ENCODE measurements around the gene RALY.
A peak's percentile ranks its signal among the peaks of the same experiment; 100 is the strongest.

RALY gene

DNA sequence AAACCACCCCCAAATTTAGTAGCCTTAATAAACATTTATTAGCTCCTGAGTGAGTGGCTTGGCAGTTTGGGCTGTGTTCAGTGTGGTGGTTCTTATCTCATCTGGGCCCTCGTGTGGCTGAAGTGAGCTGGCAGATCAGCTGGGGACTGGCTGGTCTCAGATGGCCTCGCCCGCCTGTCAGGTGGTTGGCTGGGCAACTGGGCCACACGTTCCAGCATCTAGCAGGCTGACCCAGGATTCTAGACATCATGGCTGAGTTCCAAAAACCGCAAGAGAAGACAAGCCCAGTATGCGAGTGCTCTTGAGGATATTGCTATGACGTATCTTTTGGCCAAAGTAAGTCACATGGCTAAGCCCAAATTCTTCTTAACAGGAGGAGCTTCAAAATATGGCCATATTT is 89.4 kb downstream of the RALY start:
- peak overlapping the region; percentile 62 to 70 for H3K27ac ChIP-seq
- peak; percentile 86 for DNase-seq (ENCODE audit: low spot score)
- TF ChIP-seq, protein P1, sequence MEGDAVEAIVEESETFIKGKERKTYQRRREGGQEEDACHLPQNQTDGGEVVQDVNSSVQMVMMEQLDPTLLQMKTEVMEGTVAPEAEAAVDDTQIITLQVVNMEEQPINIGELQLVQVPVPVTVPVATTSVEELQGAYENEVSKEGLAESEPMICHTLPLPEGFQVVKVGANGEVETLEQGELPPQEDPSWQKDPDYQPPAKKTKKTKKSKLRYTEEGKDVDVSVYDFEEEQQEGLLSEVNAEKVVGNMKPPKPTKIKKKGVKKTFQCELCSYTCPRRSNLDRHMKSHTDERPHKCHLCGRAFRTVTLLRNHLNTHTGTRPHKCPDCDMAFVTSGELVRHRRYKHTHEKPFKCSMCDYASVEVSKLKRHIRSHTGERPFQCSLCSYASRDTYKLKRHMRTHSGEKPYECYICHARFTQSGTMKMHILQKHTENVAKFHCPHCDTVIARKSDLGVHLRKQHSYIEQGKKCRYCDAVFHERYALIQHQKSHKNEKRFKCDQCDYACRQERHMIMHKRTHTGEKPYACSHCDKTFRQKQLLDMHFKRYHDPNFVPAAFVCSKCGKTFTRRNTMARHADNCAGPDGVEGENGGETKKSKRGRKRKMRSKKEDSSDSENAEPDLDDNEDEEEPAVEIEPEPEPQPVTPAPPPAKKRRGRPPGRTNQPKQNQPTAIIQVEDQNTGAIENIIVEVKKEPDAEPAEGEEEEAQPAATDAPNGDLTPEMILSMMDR (IDR thresholded peaks at IDR 0.05), result no peak
- no peak overlapping the region for H3K4me3 ChIP-seq

DNA sequence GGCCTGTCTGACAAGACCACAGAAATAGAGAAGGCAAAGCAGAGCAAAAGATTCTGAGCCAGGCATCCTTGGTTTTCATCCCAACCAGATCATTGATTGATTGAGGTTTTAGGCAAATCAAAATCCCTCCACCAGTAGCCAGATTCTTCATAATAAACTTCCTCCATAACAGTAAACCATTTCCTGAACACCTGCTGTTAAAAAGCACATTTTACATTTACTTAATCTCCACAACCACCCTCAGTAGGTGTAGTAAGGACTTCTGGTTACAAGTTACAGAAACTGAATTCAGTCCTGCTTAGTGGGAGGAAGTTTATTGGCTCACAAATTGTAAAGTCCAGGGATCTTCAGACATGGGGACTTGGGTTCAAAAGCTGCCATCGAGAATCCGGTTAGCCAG is 90.1 kb downstream of the RALY start:
- peak overlapping the region; percentile 62 to 70 for H3K27ac ChIP-seq
- no peak overlapping the region for H3K4me3 ChIP-seq
- TF ChIP-seq, protein P1 (IDR thresholded peaks at IDR 0.05), result no peak
- no peak for DNase-seq (ENCODE audit: low spot score)

DNA sequence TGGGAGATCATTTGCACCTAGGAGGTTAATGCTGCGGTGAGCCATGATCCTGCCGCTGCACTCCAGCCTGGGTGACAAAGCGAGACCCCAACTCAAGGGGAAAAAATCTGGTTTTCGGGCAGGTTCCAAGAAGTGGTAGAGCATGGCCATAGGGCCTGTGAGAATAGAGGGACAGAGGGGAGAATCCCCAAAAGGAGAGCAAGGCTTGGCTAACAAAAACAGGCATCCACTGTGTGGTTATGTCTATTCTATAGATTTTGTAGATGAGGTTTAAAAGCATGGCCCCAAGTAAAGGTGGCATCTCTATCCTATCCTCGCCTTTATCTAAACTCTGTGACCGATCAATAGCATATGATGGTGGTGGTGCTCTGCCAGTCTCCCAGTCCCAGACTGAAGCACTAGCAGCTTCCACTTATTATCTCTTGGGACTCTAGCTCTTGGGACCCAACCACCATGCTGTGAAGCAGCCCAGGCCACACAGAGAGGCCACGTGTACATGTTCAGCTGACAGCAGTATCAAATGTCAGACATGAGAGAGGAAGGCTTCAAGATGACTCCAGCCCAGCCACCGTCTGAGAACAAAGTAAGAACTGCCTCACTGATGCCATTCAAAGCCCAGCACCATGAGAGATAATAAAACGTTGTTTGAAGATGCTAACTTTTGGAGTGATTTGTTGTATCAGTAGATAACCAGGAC is 90.7 kb downstream of the RALY start:
- Histone ChIP-seq H3K27ac (peak overlapping the region in 1 of 2 donors; percentile 70), H3K4me3 (no peak overlapping the region)
- TF ChIP-seq, protein P1 (IDR thresholded peaks at IDR 0.05), result no peak
- DNase-seq (ENCODE audit: low spot score), result no peak

DNA sequence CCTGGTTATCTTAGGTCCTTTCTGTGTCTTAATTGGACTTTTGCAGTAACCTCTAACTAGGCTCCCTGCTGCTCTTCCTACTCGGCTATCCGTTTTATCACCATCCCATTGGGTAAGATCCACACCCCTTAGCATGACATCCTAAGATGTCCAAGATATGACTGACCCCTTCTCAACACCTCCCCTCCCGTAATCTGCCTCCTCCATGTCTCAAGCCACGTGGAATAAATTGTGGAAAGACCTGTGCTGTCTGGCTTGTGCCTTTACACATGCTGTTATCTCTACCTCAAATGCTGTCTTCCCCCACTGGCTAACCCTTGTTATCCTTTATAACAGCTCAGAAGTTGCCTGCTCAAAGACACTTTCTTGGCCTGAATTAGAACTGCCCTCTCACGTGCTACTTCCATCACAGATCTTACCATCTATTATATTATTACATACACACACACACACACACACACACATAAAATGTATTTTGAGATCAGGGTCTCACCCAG is 91.9 kb downstream of the RALY start:
- no peak overlapping the region for H3K27ac ChIP-seq
- TF ChIP-seq, protein P1 (IDR thresholded peaks at IDR 0.05), result no peak
- no peak overlapping the region for H3K4me3 ChIP-seq
- DNase-seq (ENCODE audit: low spot score), result no peak

DNA sequence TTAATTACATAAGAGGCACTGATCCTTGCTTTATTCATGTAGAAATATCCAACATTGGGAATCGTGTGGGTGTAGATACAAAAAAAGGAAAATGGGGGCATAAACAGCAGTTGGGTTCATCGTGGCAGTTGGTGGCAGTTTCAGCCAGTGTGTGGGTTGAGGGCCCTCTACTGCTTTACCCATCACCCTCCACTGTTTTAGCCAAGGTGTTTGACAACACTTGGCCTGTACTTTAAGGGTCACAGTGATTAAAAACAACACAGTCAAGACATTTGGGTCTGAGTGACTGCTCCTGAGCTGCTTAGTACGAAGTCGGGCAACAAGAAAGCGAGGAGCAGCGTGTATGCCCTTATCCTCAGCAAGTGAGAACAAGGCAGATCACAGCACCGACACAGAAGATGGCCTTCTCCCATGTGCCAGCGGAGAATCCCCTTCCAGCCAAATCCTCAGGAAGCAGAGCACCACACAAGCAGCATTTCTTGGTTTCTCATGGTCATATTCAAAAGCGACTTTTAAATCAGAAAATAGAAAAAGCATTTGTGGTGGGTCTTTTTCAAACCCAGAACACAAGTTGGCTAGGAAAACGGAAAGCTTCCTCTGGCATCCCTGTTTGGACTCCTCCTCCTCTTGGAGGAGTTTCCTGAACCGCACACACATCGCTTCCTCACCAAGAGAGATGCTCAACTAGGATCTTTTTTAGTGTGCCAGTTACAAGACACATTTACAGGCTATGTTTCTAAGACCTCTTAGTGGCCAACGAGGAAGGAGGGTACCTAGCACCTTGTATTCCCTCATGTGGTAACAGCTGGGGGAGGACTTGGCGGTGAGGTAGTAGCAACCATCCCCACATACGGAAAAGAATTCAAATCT is 94.8 kb downstream of the RALY start:
- TF ChIP-seq, protein P1 (IDR thresholded peaks at IDR 0.05), result no peak
- no peak overlapping the region for H3K27ac ChIP-seq
- H3K4me3 ChIP-seq, result no peak overlapping the region
- DNase-seq (ENCODE audit: low spot score), result no peak

DNA sequence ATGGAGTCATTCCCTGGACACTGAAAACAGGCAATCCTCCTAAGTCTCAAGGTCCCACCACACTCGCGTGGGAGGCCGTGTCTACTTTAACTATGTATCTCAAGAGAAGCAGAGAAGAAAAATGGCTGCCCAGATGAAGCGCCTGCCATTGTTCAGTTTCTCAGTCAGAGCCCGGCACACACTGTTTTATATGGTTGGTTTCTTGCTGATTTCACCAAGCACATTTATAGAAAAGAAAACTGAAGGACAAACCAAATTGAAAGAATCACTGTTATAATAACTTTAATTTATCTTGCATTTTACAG is 95.4 kb downstream of the RALY start:
- TF ChIP-seq, protein P1 (IDR thresholded peaks at IDR 0.05), result no peak
- H3K27ac ChIP-seq, result no peak overlapping the region
- no peak overlapping the region for H3K4me3 ChIP-seq
- DNase-seq (ENCODE audit: low spot score), result no peak

All from coronary artery (tissue), 2 donors.